Activated CD8-positive, alpha-beta memory T cell treated with anti-CD3 and anti-CD28 coated beads, Interleukin-2, amount 50 U/mL, for 24 hours (primary cell): ENCODE results near the gene FLT1.

Experiments used
- DNase-seq: peaks from one replicate; pipeline ENCODE4 v3.0.0-alpha.2; 2020; ENCODE audit errors: extremely low read depth

Gene FLT1

GRCh38 chr13:28346154-28346553 lies 148.8 kb downstream of the FLT1 start:
- DNase-seq: no peak

GRCh38 chr13:28344163-28344562 lies 150.8 kb downstream of the FLT1 start:
- no peak for DNase-seq

- no peak for DNase-seq
These were observed 152.7 kb downstream of the FLT1 start for GRCh38 chr13:28342251-28342650.

GRCh38 chr13:28340272-28340793 lies 154.6 kb downstream of the FLT1 start:
- DNase-seq: no peak

GRCh38 chr13:28339419-28339818 lies 155.5 kb downstream of the FLT1 start:
- DNase-seq: no peak

- DNase-seq: no peak
These were observed 156.2 kb downstream of the FLT1 start for GRCh38 chr13:28338742-28339141.

- DNase-seq: no peak
These were observed 156.8 kb downstream of the FLT1 start for GRCh38 chr13:28338006-28338574.

GRCh38 chr13:28337166-28338005 lies 157.5 kb downstream of the FLT1 start:
- DNase-seq: no peak

GRCh38 chr13:28336193-28336657 lies 158.7 kb downstream of the FLT1 start:
- no peak for DNase-seq

GRCh38 chr13:28333204-28333881 lies 161.6 kb downstream of the FLT1 start:
- no peak for DNase-seq

- DNase-seq: no peak
These were observed 165.4 kb downstream of the FLT1 start for GRCh38 chr13:28329395-28330158.

- no peak for DNase-seq
These were observed 166.7 kb downstream of the FLT1 start for GRCh38 chr13:28328271-28328607.

- no peak for DNase-seq
These were observed 167.3 kb downstream of the FLT1 start for GRCh38 chr13:28327373-28328270.

- DNase-seq: no peak
These were observed 168.9 kb downstream of the FLT1 start for GRCh38 chr13:28326056-28326455.

GRCh38 chr13:28325022-28325421 lies 169.9 kb downstream of the FLT1 start:
- no peak for DNase-seq

GRCh38 chr13:28324181-28324789 lies 170.6 kb downstream of the FLT1 start:
- peak; percentile 12 for DNase-seq

- no peak for DNase-seq
These were observed 172.5 kb downstream of the FLT1 start for GRCh38 chr13:28322256-28322905.

GRCh38 chr13:28321756-28322155 lies 173.2 kb downstream of the FLT1 start:
- no peak for DNase-seq

GRCh38 chr13:28320884-28321574 lies 173.9 kb downstream of the FLT1 start:
- no peak for DNase-seq
